ENCODE results near the gene LCE6A.

DNA sequence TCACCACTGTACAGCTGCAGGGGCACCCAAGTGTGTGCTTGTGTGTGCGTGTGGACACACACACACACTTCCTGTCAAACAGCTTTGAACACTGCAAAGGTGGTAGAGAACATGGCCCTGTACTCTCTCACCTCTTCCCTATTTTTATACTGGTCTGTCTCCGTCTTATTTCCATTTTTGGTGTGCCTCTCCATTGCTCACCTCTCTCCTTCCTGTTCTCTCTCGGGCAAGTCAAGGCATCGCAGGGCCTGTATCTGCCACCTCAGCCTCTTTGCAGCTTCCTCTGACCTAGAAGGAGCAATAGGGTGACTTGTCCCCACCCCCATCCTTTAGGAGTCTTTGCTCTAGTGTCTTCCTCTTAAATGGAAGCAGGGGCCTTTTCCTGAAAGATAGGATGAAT, 37.7 kb downstream of the LCE6A start:
- TF ChIP-seq, protein P1, sequence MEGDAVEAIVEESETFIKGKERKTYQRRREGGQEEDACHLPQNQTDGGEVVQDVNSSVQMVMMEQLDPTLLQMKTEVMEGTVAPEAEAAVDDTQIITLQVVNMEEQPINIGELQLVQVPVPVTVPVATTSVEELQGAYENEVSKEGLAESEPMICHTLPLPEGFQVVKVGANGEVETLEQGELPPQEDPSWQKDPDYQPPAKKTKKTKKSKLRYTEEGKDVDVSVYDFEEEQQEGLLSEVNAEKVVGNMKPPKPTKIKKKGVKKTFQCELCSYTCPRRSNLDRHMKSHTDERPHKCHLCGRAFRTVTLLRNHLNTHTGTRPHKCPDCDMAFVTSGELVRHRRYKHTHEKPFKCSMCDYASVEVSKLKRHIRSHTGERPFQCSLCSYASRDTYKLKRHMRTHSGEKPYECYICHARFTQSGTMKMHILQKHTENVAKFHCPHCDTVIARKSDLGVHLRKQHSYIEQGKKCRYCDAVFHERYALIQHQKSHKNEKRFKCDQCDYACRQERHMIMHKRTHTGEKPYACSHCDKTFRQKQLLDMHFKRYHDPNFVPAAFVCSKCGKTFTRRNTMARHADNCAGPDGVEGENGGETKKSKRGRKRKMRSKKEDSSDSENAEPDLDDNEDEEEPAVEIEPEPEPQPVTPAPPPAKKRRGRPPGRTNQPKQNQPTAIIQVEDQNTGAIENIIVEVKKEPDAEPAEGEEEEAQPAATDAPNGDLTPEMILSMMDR (IDR thresholded peaks at IDR 0.05; ENCODE audit: low read depth, low read length) = no peak
- TF ChIP-seq POLR2A (IDR thresholded peaks at IDR 0.05; ENCODE audit: extremely low read depth, insufficient read length) = no peak

Measured in NB4 (cell line).